ENCODE data around the gene FCGR3A.
"Not testable (repeated sequence)": the region's sequence is repeated elsewhere in the genome, so short reads cannot be mapped to it uniquely, and the experiment has no call there.

FCGR3A gene

GRCh38 chr1:161549652-161550051 lies at the start of gene FCGR3A:
TSS of gene FCGR3A (minus strand) at chr1:161549818. CDS start at chr1:161549736, 82 bp downstream.
- no peak for DNase-seq

DNA sequence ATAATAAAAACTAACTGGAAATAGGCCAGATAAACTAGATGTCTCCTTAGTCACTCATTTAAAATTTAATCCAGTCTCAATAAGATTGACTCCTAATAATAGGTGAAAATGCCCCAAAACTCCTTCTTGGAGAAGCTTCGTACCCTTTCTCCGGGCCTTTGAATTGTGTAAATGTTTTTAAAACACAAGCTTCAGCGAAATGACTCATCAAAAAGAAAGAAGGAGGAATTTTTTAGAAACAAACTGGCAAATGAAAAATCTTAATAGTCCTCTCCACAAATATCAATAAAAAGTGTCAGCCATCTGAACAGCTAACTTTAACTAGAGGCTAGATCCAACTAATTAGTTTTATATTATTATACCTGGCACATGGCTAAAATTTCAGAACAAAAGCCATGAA lies 47.5 kb upstream of the FCGR3A start:
- not testable (repeated sequence) for DNase-seq

DNA sequence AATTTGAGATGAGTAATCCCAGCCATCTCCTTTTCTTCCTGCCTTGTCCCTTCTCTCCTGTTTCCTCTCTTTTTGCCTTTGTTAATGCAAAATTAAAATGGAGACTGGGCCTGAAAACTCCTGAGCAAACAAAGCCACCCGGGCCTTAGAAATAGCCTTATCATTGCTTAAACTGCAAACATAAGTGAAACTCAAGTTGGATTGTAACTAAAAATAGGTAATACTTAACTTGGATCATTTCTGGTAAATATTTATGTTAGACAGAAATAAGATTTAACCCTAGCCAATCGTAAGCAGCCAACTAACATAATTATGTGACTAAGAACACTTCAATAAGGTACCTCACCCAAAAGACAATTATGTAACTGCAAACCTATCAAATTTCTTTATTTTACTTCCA lies 46.0 kb upstream of the FCGR3A start:
- DNase-seq, result not testable (repeated sequence)

DNA sequence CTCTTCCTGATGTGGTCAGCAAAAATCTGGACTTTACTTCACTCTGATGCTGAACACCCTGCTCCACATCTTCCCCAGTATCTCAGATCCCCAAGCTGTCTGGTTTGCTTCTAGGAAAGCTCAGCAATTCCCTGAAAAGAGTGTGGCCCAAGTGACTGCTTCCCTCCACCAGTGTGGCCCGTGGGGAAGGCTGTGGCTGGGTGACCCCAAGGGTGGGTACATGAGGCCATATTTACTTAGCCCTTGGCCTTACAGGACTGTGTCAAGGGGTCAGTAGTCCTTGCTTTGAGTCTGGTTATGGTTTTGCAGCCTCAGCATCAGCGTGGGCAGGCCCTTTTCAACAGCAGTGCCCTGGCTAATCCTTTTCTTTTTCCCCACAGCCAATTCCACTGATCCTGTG lies 45.6 kb upstream of the FCGR3A start:
- not testable (repeated sequence) for DNase-seq

GRCh38 chr1:161594269-161594984 lies 44.8 kb upstream of the FCGR3A start:
- not testable (repeated sequence) for DNase-seq

DNA sequence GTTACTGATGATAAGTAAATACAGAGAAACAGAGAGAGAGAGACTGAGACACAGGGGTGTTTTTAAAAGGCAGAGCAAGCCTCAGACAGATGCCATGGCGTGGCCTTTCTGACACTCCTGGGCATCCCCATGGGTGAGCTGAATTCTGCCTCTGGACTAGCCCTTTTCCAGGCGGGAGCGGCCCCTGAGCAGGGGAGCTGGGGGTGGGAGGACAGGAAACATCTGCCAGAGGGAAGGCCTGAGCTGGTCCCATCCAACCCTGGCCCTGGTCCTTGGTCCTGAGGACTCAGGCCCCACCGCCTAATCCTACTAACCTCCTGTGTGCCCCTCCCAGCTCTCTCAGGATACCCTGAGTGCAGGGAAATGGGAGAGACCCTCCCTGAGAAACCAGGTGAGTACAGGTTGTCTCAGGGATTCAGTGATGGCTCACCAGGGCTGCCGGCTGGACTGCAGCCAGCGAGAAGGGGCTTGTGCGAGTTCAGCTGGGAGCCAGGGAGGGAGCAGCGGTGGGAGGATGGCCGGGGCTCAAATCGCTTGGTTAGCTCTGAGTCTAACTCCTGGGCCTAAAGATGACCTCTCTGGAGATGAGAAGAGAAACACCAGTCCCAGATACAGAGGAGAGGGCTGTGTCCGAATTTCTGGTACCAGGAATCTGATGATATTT lies 43.6 kb upstream of the FCGR3A start:
- DNase-seq, result not testable (repeated sequence)

GRCh38 chr1:161592586-161592985 lies 43.0 kb upstream of the FCGR3A start:
- not testable (repeated sequence) for DNase-seq

GRCh38 chr1:161589920-161590319 lies 40.3 kb upstream of the FCGR3A start:
- DNase-seq, result not testable (repeated sequence)

DNA sequence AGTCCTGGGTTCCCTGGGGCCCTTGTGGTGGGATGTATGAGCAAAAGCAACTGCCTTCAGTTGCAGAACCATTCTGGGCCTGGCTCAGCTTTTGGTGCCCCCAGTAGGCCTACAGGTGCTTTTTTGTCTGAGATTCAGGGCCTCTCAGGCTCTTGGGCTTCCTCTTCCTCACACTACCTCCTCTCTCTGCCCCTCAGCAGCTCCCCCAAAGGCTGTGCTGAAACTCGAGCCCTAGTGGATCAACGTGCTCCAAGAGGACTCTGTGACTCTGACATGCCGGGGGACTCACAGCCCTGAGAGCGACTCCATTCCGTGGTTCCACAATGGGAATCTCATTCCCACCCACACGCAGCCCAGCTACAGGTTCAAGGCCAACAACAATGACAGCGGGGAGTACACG lies 39.7 kb upstream of the FCGR3A start:
- DNase-seq, result not testable (repeated sequence)

GRCh38 chr1:161588596-161588995 lies 39.0 kb upstream of the FCGR3A start:
- DNase-seq, result not testable (repeated sequence)

DNA sequence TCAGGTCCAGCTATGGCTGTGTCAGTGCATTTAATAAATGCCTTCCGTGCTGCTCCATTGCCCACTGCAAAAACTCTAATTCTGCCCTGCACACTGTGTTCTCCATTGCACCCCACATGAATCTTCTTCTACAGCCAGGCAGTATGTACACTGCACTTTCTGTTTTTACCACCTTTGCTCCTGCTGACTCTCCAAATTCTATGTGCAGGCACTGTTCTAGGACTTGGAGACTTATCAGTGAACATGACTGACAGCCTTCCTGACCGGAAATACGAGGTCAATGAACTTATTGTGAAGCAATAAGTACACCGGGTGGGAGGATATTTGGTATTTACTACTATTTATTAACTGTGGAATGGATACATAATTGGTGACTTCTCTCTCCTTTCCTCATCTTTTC lies 33.3 kb upstream of the FCGR3A start:
- DNase-seq, result not testable (repeated sequence)

- DNase-seq, result not testable (repeated sequence)
Observed at GRCh38 chr1:161580879-161581537, 31.4 kb upstream of the FCGR3A start.

DNA sequence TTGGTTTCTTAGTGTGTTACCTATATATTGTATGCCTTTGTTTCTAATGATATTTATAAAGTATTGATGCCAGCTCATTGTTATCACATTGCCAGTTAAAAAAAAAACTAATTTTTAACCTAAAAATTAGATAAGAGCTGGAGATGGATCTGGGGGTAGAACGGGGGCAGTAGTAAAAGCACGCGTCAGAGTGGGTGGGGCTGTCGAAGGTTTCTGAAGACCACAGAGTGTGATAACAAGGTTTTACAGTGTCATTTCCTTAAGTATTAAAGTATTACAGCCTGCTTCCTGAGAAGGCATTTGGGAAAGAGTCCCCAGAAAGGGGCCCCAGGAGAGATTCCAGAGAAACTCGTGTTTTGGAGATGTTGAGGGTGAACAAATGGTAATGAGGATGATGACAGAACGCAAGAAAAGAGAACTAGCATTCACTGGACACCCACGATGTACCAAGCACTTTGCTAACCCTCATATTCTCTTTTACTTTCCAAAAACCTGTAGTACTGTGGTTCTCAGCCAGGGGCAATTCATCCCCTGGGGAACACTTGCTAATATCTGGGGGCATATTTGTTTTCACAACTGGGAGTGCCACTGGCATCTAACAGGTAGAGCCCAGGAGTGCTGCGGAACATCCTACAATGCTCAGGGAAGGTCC lies 30.4 kb upstream of the FCGR3A start:
- not testable (repeated sequence) for DNase-seq

- not testable (repeated sequence) for DNase-seq
Observed at GRCh38 chr1:161576676-161577075, 27.1 kb upstream of the FCGR3A start.

DNA sequence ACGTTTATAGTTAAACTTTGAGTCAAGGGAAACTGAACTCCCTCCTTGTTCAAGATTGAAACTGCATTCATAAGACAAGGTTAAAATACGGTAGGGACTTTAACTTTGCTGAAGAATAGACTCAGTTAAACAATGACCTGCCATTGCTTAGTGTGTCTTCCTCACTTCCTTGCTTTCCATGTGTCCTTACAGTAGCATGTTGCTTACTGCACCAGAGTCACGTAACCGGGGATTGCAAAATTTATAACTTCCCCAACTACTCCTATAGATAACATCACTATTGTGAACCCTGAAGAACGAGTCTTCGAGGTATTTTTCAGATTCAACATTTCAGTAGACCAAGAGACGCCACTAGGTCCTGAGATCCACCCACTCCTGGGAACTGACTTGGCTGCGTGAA lies 22.1 kb upstream of the FCGR3A start:
- not testable (repeated sequence) for DNase-seq

- not testable (repeated sequence) for DNase-seq
Observed at GRCh38 chr1:161566602-161566960, 17.0 kb upstream of the FCGR3A start.

DNA sequence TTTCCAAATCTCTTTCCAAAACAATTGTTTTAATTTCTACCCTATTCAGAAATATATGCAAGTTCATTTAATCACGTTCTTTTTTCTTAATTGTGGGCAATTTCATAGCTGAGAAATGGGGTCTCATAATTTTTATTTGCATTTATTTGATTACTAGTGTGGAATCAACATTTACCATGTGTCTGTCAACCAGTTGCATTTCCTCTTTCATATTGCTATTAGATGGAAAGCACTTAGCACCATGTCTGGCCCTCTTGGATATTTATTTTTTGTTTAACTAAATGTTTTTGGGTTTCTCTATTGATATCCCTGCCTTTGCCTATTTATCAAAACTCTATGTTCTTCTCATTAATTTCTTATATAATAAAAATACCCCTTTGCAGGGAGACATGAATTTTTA lies 13.9 kb upstream of the FCGR3A start:
- DNase-seq, result not testable (repeated sequence)

DNA sequence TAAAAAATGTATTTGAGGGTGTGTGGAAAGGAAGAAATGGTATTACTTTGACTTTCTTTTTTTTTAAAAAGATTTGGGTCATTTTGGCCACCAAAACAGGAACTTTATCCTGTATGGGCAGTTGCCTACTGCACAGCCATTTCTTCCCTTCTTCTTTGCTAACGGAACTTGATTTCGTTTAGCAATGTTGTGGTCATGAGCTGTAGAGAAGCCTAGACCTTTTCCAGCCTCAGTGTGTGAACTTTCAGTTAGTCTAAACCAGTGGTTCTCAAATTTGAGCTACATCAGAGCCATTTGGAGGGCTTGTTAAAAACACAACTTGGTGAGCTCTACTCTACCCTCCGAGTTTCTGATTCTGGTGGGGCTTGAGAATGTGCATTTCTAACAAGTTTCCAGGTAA lies 12.8 kb upstream of the FCGR3A start:
- not testable (repeated sequence) for DNase-seq

DNA sequence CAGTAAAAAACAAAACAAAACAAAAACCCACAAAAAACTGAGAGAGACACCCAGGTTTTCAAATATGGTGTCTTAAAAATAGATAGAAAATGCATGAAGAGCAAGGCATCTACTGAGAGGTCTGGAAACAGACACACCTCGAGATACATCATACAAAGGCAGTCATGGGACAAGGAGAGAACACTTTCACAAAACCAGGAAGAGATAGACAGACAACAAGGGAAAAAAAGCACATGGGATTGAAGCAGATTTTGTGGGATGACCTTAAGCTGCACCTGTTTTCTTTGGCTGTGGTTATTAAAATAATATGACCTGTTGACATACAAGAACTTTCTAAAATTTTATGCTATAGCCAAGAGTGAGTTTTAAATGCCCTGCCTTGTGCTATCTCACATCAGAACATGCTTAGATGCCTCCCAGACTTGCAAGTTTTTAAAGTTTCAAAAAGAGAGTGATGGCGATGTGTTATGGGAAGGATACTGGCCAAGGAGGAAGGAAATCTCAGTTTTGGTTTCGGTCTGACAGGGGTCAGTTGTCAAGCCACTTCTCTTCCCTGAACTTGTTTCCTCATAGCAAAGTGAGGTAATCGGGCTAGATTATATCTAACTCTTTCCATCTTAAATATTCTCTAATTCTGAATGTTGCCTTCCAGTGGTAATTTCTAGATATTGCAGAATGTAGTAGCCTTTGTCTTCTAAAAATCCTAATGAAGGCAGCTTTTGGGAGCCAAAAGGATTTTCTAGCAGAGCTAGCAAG lies 11.5 kb upstream of the FCGR3A start:
- not testable (repeated sequence) for DNase-seq

GRCh38 chr1:161557506-161558450 lies 8.2 kb upstream of the FCGR3A start:
- DNase-seq, result not testable (repeated sequence)

GRCh38 chr1:161556990-161557389 lies 7.4 kb upstream of the FCGR3A start:
- DNase-seq, result not testable (repeated sequence)

Data from DMS79 treated with DMSO at 0.1 percent for 48 hours (cell line).